NCI-H1930 (cell line): ENCODE data around the gene LAMA3.
"Not testable (repeated sequence)": the region's sequence is repeated elsewhere in the genome, so short reads cannot be mapped to it uniquely, and the experiment has no call there.

ENCODE experiments used
- DNase-seq, 2 experiments: peaks; one replicate each; lab custom pipeline; 2025; lab: John Stamatoyannopoulos, UW

LAMA3 gene

GRCh38 chr18:23703057-23703986 lies 14.1 kb downstream of the LAMA3 start:
- peak in 1 of 2 experiments; percentile 30 for DNase-seq

GRCh38 chr18:23703987-23704384 lies 14.7 kb downstream of the LAMA3 start:
- DNase-seq, result no peak

- no peak for DNase-seq
Observed at GRCh38 chr18:23704806-23705205, 15.6 kb downstream of the LAMA3 start.

- no peak for DNase-seq
Observed at GRCh38 chr18:23706971-23707640, 17.9 kb downstream of the LAMA3 start.

GRCh38 chr18:23710068-23710527 lies 20.8 kb downstream of the LAMA3 start:
- DNase-seq, result no peak

GRCh38 chr18:23710946-23711345 lies 21.7 kb downstream of the LAMA3 start:
- DNase-seq, result no peak

- no peak for DNase-seq
Observed at GRCh38 chr18:23711426-23711825, 22.2 kb downstream of the LAMA3 start.

- DNase-seq, result no peak
Observed at GRCh38 chr18:23712445-23712844, 23.2 kb downstream of the LAMA3 start.

- no peak for DNase-seq
Observed at GRCh38 chr18:23714576-23714975, 25.3 kb downstream of the LAMA3 start.

GRCh38 chr18:23716079-23716478 lies 26.8 kb downstream of the LAMA3 start:
- DNase-seq, result not testable (repeated sequence)

- no peak for DNase-seq
Observed at GRCh38 chr18:23716516-23716915, 27.3 kb downstream of the LAMA3 start.

- no peak for DNase-seq
Observed at GRCh38 chr18:23716966-23717365, 27.7 kb downstream of the LAMA3 start.

GRCh38 chr18:23718243-23718720 lies 29.0 kb downstream of the LAMA3 start:
- no peak for DNase-seq

GRCh38 chr18:23718731-23719130 lies 29.5 kb downstream of the LAMA3 start:
- DNase-seq, result no peak

GRCh38 chr18:23719634-23720201 lies 30.5 kb downstream of the LAMA3 start:
- DNase-seq, result no peak

GRCh38 chr18:23721696-23722480 lies 32.6 kb downstream of the LAMA3 start:
- no peak for DNase-seq

- DNase-seq, result no peak
Observed at GRCh38 chr18:23722646-23723045, 33.4 kb downstream of the LAMA3 start.

- no peak for DNase-seq
Observed at GRCh38 chr18:23723121-23723520, 33.9 kb downstream of the LAMA3 start.

GRCh38 chr18:23724681-23725080 lies 35.4 kb downstream of the LAMA3 start:
- DNase-seq, result no peak

GRCh38 chr18:23725351-23725750 lies 36.1 kb downstream of the LAMA3 start:
- no peak for DNase-seq

GRCh38 chr18:23725827-23726661 lies 36.8 kb downstream of the LAMA3 start:
- DNase-seq, result no peak
